IPS-15b (cell line): ENCODE results near the gene HECTD1.
"Not testable (repeated sequence)": the region's sequence is repeated elsewhere in the genome, so short reads cannot be mapped to it uniquely, and the experiment has no call there.

Experiments used
- H3K27me3 ChIP-seq: one replicate; pipeline ENCODE4 v1.6.1; 2013; ENCODE audit warnings: low read length; ENCODE audit not compliant: control insufficient read depth, insufficient read depth
- H3K36me3 ChIP-seq: one replicate; pipeline ENCODE4 v1.6.1; 2013; ENCODE audit warnings: low read length; ENCODE audit not compliant: control insufficient read depth, insufficient read depth
- H3K4me1 ChIP-seq: one replicate; pipeline ENCODE4 v1.6.1; 2013; ENCODE audit warnings: mild to moderate bottlenecking, low read length; ENCODE audit not compliant: control insufficient read depth, insufficient read depth
- H3K4me3 ChIP-seq: one replicate; pipeline ENCODE4 v1.5.1; 2013; ENCODE audit warnings: low read depth, low read length
- H3K9ac ChIP-seq: one replicate; pipeline ENCODE4 v1.6.1; 2013; ENCODE audit warnings: low read depth, mild to moderate bottlenecking, low read length
- H3K9me3 ChIP-seq: one replicate; pipeline ENCODE4 v1.6.1; 2013; ENCODE audit warnings: mild to moderate bottlenecking, low read length; ENCODE audit not compliant: control insufficient read depth, insufficient read depth

HECTD1 gene

GRCh38 chr14:31052905-31053586 is 154.5 kb downstream of the HECTD1 start:
- H3K9ac ChIP-seq, H3K4me3 ChIP-seq, H3K36me3 ChIP-seq, H3K4me1 ChIP-seq, H3K9me3 ChIP-seq, H3K27me3 ChIP-seq: not testable (repeated sequence)

- Histone ChIP-seq H3K4me3 (no peak overlapping the region), H3K9me3 (no peaks in the 10 kb centered on the region), H3K9ac (no peak overlapping the region), H3K4me1 (no peaks in the 10 kb centered on the region), H3K27me3 (no peaks in the 10 kb centered on the region), H3K36me3 (no peaks in the 10 kb centered on the region)
These were observed 156.1 kb downstream of the HECTD1 start for GRCh38 chr14:31051511-31051910.

GRCh38 chr14:31051023-31051422 is 156.6 kb downstream of the HECTD1 start:
- no peaks in the 10 kb centered on the region for H3K27me3 ChIP-seq
- H3K9me3 ChIP-seq: no peaks in the 10 kb centered on the region
- H3K36me3 ChIP-seq: no peaks in the 10 kb centered on the region
- no peak overlapping the region for H3K9ac ChIP-seq
- no peaks in the 10 kb centered on the region for H3K4me1 ChIP-seq
- no peak overlapping the region for H3K4me3 ChIP-seq
